Loucy (cell line): ENCODE results near the gene VWA5B1.

ENCODE experiments used
- H2AFZ ChIP-seq: fragments of 200-600 bp; sonication (generic); 2 replicates; pipeline ENCODE4 v1.6.0; 2016; ENCODE audit warnings: antibody characterized with exemption, mild to moderate bottlenecking, low read length, moderate library complexity
- H3F3A ChIP-seq: fragments of 200-600 bp; 2 replicates; pipeline ENCODE4 v1.6.0; 2016; ENCODE audit warnings: antibody characterized with exemption, low read depth, mild to moderate bottlenecking
- H3K27me3 ChIP-seq: fragments of 200-600 bp; sonication (generic); 2 replicates; pipeline ENCODE4 v1.6.1; 2014; ENCODE audit warnings: low read length, mild to moderate bottlenecking; ENCODE audit not compliant: insufficient read depth, poor library complexity, severe bottlenecking
- H3K36me3 ChIP-seq: fragments of 200-600 bp; sonication (generic); 2 replicates; pipeline ENCODE4 v1.6.1; 2016; ENCODE audit warnings: low read length; ENCODE audit not compliant: insufficient read depth
- H3K4me1 ChIP-seq: fragments of 200-600 bp; sonication (generic); 2 replicates; pipeline ENCODE4 v1.5.1; 2014; ENCODE audit warnings: low read length, mild to moderate bottlenecking; ENCODE audit not compliant: insufficient read depth, poor library complexity, severe bottlenecking
- H3K4me2 ChIP-seq: fragments of 200-600 bp; sonication (generic); 2 replicates; pipeline ENCODE4 v1.6.0; 2014; ENCODE audit warnings: antibody characterized with exemption, low read length, low read depth, mild to moderate bottlenecking; ENCODE audit not compliant: poor library complexity, severe bottlenecking
- H3K4me3 ChIP-seq: fragments of 200-600 bp; sonication (generic); 2 replicates; pipeline ENCODE4 v1.5.1; 2014; ENCODE audit warnings: low read length, mild to moderate bottlenecking, mixed read lengths; ENCODE audit not compliant: poor library complexity, severe bottlenecking
- H3K79me2 ChIP-seq: fragments of 200-600 bp; sonication (generic); 2 replicates; pipeline ENCODE4 v1.6.1; 2014; ENCODE audit warnings: low read length; ENCODE audit not compliant: insufficient read depth
- H3K9ac ChIP-seq: fragments of 200-600 bp; sonication (generic); 2 replicates; pipeline ENCODE4 v1.6.0; 2014; ENCODE audit warnings: mild to moderate bottlenecking, low read depth, low read length, moderate library complexity; ENCODE audit not compliant: poor library complexity, severe bottlenecking
- H3K9me2 ChIP-seq: fragments of 200-600 bp; sonication (generic); replicated peaks from 2 replicates; pipeline ENCODE4 v1.6.1; 2016; ENCODE audit warnings: low read depth, low read length, mixed read lengths
- H3K9me3 ChIP-seq: fragments of 200-600 bp; sonication (generic); 2 replicates; pipeline ENCODE4 v1.6.1; 2014; ENCODE audit warnings: mild to moderate bottlenecking, antibody characterized with exemption, low read length, low read depth; ENCODE audit not compliant: insufficient read depth
- H4K20me1 ChIP-seq: fragments of 200-600 bp; sonication (generic); 2 replicates; pipeline ENCODE4 v1.6.0; 2014; ENCODE audit warnings: antibody characterized with exemption, low read length, mild to moderate bottlenecking; ENCODE audit not compliant: insufficient read depth, poor library complexity, severe bottlenecking
- EZH2phosphoT487 ChIP-seq: fragments of 200-600 bp; IDR thresholded peaks from 2 replicates; pipeline ENCODE4 v1.6.1; 2018; ENCODE audit warnings: antibody characterized with exemption, mild to moderate bottlenecking, moderate library complexity, borderline replicate concordance
- TF ChIP-seq, protein P1 (sequence below): fragments of 200-600 bp; sonication (generic); conservative IDR thresholded peaks from 2 replicates; pipeline ENCODE4 v1.5.1; 2014; ENCODE audit warnings: mild to moderate bottlenecking, antibody characterized with exemption, low read length

The VWA5B1 gene

DNA sequence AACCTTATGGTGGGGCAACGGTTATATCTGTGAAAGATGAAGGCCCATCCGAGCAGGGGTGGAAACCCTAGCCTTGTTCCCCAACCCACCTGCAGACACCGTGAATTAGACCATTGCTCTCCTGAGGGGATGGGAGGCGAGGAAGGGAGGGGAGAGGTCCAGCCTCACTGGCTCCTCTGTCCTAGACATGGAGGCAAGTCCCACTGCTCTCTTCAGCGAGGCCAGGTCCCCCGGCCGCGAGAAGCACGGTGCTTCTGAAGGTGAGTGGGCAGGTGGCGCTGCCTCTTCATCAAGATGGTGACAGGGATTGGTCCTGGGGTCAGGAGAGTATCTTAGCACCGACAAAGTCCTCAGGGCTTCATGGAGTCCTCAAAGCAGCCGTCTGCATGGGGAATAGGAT is 59.3 kb downstream of the VWA5B1 start:
- no peaks in the 10 kb centered on the region for H3F3A ChIP-seq
- H4K20me1 ChIP-seq: no peaks in the 10 kb centered on the region
- H3K79me2 ChIP-seq: no peaks in the 10 kb centered on the region
- no peak overlapping the region for H2AFZ ChIP-seq
- H3K9me3 ChIP-seq: peaks cover 5% of the 10 kb centered on the region; the same call in 1 of the 2 replicates
- TF ChIP-seq, protein P1, sequence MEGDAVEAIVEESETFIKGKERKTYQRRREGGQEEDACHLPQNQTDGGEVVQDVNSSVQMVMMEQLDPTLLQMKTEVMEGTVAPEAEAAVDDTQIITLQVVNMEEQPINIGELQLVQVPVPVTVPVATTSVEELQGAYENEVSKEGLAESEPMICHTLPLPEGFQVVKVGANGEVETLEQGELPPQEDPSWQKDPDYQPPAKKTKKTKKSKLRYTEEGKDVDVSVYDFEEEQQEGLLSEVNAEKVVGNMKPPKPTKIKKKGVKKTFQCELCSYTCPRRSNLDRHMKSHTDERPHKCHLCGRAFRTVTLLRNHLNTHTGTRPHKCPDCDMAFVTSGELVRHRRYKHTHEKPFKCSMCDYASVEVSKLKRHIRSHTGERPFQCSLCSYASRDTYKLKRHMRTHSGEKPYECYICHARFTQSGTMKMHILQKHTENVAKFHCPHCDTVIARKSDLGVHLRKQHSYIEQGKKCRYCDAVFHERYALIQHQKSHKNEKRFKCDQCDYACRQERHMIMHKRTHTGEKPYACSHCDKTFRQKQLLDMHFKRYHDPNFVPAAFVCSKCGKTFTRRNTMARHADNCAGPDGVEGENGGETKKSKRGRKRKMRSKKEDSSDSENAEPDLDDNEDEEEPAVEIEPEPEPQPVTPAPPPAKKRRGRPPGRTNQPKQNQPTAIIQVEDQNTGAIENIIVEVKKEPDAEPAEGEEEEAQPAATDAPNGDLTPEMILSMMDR: no peak
- no peaks in the 10 kb centered on the region for H3K27me3 ChIP-seq
- no peaks in the 10 kb centered on the region for H3K36me3 ChIP-seq
- H3K9ac ChIP-seq: no peak overlapping the region
- H3K4me1 ChIP-seq: no peaks in the 10 kb centered on the region
- no peaks in the 10 kb centered on the region for H3K9me2 ChIP-seq
- no peak overlapping the region for H3K4me2 ChIP-seq
- H3K4me3 ChIP-seq: no peak overlapping the region

DNA sequence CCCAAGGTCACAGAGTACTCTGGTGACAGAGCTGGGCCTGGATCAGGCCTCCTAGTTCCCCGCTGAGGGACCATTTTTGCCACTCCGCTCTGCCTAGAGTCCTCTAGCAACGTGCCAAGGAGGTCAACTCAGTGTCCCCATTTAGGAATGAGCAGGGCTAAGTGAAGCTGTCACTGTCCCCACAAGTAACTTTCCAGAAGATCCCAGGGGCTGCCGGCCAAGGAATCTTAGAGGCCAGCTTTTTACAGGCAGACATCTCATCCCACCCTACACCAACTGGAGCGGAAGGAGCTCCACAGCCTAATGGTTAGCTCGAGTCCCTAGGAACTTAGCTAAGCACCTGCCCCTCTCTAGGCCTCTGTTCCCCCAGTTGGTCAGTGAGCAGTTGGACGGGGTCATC is 59.7 kb downstream of the VWA5B1 start:
- Histone ChIP-seq H3K79me2 (no peaks in the 10 kb centered on the region), H2AFZ (no peak overlapping the region), H3K9me2 (no peaks in the 10 kb centered on the region), H3K9ac (no peak overlapping the region), H3K4me1 (no peaks in the 10 kb centered on the region), H3F3A (no peaks in the 10 kb centered on the region), H3K27me3 (no peaks in the 10 kb centered on the region), H4K20me1 (no peaks in the 10 kb centered on the region), H3K36me3 (no peaks in the 10 kb centered on the region), H3K9me3 (peaks cover 5% of the 10 kb centered on the region; the same call in 1 of the 2 replicates), H3K4me2 (no peak overlapping the region), H3K4me3 (no peak overlapping the region)
- TF ChIP-seq, protein P1: no peak

DNA sequence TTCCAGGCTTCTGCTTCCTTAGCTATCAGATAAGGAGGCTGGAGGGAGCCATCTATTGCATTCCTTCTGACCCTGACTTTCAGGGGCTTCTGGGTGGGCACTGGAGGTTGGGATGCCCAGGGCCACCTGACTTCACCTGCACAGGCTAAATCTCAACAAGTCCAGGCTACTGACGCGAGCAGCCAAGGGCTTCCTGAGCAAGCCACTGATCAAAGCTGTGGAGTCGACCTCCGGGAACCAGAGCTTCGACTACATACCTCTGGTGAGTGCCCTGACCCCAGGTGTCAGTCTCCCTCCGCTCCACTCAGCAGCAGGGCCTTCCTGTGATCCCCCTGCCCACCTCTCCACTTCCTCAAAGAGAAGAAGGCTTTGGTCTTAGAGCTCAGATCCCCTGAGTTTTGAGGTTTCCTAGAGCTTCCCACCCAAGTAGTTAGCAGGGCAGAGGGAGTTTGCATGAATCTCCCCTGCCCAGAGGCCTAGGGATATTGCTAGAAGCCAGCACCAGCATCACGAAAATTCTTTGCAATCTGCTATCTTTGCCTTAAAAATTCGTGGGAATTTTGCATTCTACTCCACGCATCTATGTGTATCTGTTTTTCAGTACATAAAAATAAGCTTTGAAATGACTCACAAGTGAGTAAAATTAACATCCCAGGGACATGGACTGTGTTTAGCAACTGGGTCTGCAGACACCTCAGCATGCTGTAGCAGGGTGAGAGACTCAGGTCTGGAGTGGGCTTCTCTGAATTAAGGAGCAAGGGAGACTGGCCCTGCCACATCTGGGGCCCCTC is 61.4 kb downstream of the VWA5B1 start:
- Histone ChIP-seq H3K4me2 (no peak overlapping the region), H3K36me3 (no peaks in the 10 kb centered on the region), H3K79me2 (no peaks in the 10 kb centered on the region), H2AFZ (no peak overlapping the region), H3F3A (no peaks in the 10 kb centered on the region), H3K27me3 (no peaks in the 10 kb centered on the region), H3K9me3 (no peaks in the 10 kb centered on the region), H4K20me1 (no peaks in the 10 kb centered on the region), H3K9me2 (no peaks in the 10 kb centered on the region), H3K4me3 (no peak overlapping the region), H3K9ac (no peak overlapping the region), H3K4me1 (no peaks in the 10 kb centered on the region)
- TF ChIP-seq EZH2phosphoT487: no peak
- TF ChIP-seq, protein P1: no peak
